ENCODE results near the gene TRDN.

DNA sequence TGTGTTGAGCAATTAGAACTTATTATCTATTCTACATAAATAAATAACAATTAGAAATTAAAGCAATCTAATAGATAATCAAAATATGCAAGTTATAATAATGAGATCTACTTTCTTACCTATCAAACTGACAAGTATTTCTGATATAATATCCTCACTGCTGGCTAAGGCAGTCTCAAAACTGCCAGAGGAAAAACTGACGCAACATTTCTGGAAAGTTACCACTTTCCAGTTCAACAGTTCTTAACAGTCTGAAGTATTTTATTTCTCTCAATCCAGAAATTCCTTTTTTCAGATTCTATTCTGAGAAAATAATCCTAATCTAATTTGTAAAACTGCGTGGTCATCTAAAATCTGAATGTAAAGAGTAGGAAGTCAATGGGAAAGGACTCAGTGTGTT is 121.0 kb downstream of the TRDN start:
- TF ChIP-seq POLR2AphosphoS5 (IDR thresholded peaks at IDR 0.05; ENCODE audit: borderline replicate concordance, low read depth, low read length) (no peak), EZH2 (IDR thresholded peaks at IDR 0.05) (no peak)

All from SK-N-MC (cell line).